Activated CD8-positive, alpha-beta memory T cell treated with anti-CD3 and anti-CD28 coated beads, Interleukin-2, amount 10 ng/mL, durations not matched to agents 7 days and 5 days (primary cell): ENCODE results near the gene DLGAP1. TPM values are rescaled to one million over a fixed set of nuclear protein-coding genes. Genes with fewer than 3 reads are reported as not detected.

Experiments
- microRNA-seq: library from miRNA; unstranded; fragments of <30 nt; microRNA quantifications from one replicate; pipeline ENCODE4 v1.2.0, GENCODE V29; 2022
- total RNA-seq, 2 experiments: library from RNA; stranded (reverse); gene quantifications; one replicate each; pipeline ENCODE4 v1.2.3, GENCODE V29; 2021

Gene DLGAP1
- total RNA-seq, 2 experiments from 2014 or later = not detected

Small RNA genes within 50 kb of the gene (microRNA-seq; reads per million reads assigned to microRNA genes)
- not detected for gene MIR6718
